Colon (tissue), 2 donors: ENCODE results near the gene KCNH5.

Experiments used
- FAIRE-seq: peaks from 2 replicates; lab custom pipeline; 2012; peaks lifted over from hg19 to GRCh38; lab: Jason Lieb, UNC
- donor health status: control.
- donor health status: control.

KCNH5 gene, protein sequence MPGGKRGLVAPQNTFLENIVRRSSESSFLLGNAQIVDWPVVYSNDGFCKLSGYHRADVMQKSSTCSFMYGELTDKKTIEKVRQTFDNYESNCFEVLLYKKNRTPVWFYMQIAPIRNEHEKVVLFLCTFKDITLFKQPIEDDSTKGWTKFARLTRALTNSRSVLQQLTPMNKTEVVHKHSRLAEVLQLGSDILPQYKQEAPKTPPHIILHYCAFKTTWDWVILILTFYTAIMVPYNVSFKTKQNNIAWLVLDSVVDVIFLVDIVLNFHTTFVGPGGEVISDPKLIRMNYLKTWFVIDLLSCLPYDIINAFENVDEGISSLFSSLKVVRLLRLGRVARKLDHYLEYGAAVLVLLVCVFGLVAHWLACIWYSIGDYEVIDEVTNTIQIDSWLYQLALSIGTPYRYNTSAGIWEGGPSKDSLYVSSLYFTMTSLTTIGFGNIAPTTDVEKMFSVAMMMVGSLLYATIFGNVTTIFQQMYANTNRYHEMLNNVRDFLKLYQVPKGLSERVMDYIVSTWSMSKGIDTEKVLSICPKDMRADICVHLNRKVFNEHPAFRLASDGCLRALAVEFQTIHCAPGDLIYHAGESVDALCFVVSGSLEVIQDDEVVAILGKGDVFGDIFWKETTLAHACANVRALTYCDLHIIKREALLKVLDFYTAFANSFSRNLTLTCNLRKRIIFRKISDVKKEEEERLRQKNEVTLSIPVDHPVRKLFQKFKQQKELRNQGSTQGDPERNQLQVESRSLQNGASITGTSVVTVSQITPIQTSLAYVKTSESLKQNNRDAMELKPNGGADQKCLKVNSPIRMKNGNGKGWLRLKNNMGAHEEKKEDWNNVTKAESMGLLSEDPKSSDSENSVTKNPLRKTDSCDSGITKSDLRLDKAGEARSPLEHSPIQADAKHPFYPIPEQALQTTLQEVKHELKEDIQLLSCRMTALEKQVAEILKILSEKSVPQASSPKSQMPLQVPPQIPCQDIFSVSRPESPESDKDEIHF

DNA sequence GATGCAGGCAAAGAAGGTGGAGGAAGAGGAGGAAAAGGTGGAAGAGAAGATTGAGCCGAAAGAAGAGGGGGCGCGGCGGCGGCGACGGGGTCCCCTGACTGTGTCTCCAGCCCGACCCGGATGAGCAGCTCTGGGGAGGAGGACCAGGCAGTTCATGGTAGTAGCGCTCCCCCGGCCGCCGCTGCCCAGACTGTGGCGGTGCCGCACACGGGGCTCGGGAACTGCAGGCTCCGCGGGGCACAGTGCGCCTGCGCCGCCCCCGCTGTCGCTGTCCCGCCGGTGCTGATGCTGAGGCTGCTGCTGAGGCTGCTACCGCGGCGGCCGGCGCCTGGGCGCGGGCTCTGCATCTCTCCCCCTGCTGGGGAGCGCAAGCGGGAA lies at the start of gene KCNH5:
Gene KCNH5 (minus strand): TSS at position 225 of the 378 bp plus-strand sequence. CDS start 272 bp downstream, outside the sequence.
- FAIRE-seq: no peak

DNA sequence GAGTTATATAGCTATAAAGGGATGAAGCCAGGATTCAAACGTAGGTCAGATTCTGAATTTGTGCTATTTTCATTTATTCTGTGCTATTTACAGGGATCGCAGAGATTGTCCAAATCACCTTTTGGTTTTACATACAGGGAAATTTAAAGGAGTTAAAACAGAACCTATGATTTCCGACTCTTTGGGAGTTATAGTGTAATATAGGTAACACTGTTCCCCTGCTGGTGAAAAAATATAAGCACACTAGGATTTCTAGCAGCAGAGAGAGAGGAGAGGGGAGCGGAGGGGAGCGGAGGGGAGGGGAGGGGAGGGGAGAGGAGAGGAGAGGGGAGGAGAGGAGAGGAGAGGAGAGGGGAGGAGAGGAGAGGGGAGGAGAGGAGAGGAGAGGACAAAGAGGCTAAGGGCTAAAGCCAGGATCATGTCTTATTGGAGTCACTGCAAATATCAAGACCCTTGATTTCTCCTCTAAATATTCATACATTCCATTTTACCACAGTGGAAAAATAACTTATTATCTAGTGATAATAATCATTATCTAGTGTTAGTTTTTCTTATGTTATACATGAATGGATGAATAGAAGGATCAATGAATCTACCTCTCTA lies 46.2 kb upstream of the KCNH5 start:
- FAIRE-seq: no peak

DNA sequence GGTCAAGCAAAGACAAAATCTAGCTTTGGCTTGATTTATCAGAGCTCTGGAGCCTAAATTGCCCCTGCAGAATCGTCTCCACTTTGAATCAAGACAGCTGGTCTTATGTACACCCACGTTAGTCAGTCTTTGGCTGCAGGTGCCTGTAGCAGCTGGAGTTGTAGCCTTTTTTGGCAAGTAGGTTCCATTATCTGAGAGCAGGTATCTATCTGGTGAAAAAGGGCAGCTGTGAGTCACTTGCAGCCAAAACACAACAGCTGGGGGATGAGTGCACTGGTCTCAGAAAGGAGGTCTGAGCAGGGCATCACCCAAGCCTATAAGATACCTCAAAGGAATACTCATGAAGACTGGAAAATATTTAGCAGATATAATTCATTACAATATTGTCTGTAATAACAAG lies 43.6 kb upstream of the KCNH5 start:
- FAIRE-seq: no peak

DNA sequence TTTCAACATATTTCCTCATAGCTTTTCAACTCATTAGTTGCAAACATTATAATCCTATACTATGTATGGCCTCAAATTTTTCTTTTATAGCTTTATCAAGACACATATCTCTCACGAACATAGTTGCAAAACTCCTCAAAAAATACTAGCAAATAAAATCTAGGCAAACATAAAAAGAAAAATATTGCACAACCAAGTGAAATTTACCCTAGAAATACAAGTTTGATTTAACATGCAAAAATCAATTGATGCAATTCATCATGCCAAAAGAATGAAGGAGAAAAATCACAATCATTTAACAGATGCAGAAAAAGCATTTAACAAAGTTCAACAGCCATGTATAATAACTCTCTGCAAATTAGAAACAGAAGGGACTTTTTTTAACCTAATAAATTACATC lies 33.3 kb upstream of the KCNH5 start:
- no peak for FAIRE-seq

DNA sequence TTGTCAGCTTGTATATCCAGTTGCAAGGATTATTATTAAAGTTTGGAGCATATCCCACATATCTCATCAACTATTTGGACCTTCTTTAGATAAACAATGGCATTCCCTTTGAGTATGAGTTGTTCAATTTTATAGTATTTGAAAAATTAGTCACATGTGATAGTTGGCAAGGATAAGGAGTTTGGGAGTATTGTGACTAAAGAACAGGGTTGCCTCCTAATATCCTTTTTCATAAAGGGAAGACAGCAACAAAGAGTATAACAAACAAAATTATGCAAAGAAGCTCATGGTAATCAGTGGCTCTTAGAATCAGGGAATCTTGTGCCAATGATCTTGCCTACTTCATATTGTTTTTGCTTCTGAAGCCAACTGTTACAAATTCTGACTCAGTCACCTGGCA lies 31.2 kb upstream of the KCNH5 start:
- no peak for FAIRE-seq

DNA sequence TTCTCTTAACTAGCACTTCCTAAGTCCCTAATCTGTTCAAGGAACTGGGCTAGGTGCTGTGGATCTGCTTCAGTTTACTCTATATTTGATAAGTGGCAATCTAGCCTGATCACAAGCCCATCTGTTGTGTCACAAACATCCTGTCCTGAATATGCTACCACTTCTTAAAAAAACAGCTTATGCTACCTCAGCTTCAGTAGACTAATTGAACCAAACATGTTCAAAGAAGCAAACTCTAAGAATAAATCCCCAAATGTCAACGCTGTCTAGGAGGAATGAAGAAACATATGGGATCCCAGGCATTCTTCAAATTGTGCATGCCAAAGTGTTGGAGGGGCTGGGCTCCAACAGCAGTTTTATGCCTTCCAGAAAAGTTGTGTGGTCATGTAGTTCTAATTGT lies 10.4 kb upstream of the KCNH5 start:
- no peak for FAIRE-seq

DNA sequence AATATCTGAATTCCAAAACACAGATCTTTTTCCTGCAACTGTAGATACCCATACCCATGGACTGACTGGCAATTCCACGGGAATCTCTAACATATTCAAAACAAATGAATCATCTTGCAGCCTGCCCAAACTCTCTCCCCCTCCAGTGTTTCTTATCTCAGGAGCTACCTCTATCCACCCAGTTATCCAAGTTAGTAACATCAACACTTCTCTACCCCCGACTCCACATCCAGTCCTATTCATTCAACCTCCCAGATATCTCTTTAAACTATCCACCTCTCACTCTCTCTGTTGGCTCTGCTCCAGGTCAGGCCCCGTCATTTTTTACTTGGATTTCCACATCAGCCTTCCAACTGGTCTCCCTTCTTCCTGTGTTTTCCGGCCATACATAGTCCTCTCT lies 6.7 kb upstream of the KCNH5 start:
- no peak for FAIRE-seq

DNA sequence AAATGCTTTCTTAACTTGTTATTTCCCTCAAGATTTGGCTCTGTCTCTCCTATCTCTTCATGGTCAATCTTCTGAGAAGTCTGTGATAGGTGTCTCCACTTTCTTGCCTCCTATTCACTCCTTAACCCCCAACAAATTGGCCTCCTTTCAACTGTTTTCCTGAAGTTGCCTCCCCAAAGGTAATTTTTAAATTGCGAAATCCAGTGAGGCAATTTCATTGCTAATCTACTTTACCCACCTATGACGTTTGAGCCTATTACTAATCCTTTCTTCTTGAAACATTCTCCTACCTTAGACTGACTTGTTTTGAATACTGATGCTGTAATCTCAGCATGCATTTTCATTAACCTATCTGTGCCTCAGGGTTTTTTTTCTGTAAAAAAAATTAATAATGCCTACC lies 6.0 kb upstream of the KCNH5 start:
- FAIRE-seq: no peak

DNA sequence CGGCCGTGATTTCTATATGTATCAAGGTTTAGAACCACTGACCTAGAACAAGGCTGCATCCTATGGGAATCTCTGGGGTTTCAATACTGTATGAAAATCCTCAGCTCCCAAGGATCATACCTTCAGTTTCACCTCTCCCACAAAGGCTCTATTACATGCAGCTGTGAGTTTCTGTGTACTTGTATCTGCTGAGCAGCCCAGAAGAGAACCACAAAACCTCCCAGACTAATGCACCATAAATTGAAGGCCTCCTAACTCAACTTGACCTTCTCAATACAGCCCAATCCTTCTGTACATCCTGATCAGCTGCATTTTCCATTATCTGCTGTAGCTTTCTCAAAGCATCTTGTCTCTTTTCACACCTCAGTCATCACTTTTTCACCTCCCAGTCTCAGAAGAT lies 5.4 kb upstream of the KCNH5 start:
- FAIRE-seq: no peak

DNA sequence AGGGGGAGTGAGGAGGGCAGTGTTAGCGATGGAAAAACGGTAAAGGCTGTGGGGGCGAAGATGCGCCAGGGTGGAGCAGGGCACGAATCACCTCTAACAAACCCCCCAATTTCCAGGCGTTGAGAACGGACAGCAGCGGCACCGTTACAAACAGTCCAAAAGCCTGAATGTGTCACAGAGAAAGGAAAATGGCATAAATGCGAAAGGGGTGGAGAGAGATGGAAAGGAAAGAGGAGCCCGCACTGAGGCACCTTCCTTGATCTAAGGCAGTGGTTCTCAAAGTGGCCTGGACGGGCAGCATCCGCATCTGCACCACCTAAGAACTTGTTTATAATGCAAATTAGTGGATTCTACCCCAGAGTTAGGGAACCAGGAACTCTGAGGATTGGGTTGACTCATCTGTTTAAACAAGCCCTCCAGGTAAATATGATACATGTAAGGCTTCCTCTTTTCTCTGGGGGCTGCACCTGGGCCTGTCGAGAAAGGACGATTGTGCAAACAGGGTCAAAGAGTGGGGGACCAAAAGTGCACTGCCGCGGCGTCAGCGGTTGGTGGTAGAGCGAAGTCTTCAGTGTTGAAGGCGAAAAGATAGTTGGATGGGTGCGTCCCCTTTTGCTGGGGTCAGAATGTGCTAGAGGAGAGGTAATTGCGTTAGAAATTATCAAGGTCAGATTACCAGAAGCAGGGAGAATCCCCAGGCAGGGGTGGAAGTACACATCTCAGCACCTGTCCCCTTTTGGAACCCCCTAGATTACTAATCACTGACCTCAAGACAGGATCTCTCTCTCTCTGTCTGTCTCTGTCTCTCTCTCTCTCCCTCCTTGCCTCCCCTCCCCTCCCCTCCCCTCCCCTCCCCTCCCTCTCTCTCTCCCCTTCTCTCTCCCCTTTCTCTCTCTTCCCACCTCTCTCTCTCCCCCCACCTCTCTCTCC lies 1.3 kb upstream of the KCNH5 start:
- no peak for FAIRE-seq

DNA sequence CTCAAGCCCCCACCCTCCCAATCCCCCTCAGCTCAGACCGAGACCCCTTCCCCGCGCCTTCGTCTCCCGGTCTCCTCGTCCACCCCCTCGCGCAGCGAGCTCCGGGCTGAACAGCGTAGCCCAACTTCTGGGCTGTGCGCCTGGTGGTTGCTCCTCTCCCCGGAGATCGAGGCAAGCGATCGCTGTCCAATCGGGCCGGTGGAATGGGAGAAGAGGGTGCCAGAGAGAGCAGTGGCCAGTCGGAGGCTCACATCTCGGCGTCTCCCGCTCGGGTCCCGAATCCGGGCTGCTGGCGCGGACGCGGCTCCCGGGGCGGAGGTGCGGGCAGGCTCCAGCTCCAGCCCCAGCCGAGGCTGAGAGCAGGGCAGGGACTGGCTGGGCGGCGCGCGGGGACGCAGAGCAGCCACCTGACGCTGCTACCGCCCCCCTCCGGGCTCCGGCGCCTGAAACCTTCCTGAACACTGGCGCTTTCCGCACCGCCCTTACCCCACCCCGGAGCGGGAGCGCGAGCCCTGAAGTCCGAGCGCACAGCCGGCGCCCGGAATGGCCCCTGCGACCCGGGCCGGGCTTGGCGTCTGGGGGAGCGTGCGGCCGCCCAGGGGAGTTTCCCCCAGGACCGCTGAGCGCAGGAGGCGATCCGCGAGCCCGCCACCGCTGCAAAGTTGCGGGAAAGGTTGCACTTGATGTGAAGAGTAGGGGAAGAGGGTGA lies 508 bp upstream of the KCNH5 start:
- FAIRE-seq: no peak

DNA sequence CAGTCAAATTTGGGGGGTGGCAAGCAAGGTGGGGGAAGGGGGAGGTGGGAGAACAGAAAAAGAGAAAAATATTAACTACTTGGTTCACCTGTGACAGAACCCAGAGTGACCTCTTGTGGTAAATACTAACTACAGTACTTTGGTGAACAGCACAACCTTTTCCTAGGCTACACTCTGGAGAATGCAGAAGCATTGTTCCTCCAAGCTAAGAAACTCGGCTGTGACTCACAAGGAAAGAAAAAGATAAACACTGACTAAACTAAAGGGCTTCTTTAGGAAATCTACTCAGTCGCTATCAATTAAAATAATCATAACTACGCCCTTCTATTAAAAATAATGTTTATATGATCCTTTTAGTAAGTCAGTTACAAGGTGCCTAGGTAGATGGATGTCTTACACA lies 5.4 kb downstream of the KCNH5 start:
- no peak for FAIRE-seq

DNA sequence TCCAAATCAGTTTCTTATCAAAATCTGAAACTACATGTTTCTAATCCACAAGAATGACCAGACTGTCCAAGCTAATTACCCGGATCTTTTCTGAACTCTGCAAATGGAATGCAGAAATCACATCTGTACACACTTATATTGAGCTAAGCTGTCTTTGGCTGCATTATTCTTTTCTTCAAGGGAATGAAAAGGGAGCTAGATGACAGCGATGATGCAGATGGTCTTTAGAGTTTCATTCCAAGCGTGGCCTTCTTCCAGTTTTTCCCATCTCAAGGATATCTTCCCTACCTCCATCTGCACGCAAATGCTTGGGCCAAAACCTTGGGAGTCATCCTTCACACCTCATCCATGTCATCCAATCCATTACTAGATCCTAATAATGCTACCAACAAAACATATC lies 12.6 kb downstream of the KCNH5 start:
- no peak for FAIRE-seq

DNA sequence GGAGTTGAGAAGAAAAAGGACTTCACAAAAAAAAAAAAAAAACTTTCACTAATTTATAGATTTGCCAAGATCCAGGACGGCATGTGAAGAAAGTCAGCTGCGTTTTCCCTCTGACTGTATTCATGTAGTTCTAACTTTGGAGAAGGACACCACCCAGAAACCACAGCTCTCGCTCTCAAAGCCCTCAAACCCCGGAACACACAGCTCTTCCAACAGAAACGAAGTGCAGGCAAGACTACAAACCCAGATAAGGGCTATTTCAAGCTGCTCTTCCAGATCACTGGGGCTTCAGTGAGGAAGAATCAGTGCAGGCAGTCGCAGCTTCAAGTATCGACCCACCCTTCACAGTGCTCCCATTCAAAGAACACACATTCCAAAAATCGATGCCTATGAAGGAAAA lies 13.2 kb downstream of the KCNH5 start:
- no peak for FAIRE-seq

DNA sequence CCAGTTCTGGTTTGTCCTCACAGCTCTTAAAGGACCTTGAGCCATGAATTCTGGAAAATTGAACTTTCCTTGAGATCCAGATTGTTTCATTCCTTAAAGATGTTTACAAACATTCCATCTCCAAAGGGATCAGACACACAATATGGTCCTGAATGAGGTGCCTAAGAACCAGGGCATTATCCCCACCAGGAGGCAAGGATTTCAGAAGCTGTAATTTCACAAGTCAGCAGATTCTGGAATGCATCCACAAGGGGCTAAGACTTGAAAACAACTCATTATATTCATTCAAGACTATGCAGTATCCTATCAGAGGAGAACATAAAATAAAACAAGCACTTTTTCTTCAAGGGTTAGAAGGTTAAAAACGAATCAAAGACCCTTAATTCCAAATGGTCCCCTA lies 15.1 kb downstream of the KCNH5 start:
- FAIRE-seq: no peak

DNA sequence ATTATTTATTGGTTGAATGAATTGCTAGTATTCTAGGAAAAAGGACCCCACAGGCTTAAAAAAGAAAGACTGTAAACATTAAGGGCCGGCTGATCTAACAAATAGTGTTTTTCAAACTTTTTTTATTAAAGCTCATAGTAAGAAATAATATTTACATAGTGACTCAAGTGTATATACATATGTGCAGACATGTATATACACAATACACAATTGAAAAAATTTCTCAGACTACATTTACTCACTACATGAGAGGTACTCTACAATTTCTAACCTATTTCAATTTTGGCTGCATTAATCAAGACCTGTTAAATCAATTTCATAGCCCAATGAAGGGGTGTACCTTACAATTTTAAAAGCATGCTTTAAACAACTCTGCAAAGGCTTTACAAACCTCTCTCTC lies 17.5 kb downstream of the KCNH5 start:
- no peak for FAIRE-seq

DNA sequence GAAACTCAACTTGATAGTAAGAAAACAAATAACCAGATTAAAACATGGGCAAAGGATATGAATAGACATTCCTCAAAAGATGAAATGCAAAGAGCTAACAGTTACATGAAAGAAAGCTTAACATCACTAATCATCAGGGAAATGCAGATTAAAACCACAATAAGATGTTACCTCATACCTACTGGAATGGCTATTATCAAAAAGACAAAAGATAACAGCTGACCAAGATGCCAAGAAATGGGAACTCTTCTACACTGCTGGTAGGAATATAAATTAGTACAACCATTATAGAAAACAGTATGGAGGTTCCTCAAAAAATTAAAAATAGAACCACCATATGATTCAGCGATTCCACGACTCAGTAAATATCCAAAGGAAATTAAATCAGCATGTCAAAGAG lies 18.8 kb downstream of the KCNH5 start:
- no peak for FAIRE-seq

DNA sequence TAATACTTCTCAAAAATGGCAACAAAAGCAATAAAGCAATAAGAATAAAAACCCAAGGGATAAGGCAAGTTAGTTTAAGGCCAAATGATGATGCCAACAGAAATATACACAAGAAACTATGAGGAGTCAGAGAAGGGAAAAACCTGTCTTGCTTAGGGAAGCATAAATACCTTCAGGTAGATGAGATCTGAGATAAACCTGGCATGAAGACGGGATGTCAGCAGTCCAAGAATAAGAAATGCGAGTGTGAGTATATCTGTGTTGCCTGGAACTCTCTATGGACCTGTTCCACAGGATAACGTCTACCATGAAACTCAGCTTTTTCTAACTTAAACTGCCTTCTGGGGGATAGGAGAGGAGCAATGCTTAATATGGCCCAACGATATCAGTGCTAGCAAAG lies 30.6 kb downstream of the KCNH5 start:
- no peak for FAIRE-seq

DNA sequence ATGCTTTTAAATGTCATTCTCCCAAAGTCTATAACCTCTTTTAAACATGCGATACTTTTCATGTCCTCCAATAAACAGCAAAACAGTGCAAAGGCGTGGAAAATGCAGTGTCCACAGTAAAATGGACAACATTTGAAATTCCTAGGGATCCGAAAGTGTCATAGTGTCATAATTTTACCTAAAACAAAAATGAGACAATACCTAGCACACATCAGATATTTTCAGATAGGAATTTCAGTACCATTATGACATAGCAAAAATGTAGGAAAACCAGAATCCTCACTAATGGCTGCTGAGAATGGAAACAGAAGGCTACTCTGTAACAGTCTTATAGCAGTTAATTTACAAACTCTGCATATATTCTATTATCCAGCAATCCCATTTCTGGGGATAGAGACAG lies 33.1 kb downstream of the KCNH5 start:
- FAIRE-seq: no peak

DNA sequence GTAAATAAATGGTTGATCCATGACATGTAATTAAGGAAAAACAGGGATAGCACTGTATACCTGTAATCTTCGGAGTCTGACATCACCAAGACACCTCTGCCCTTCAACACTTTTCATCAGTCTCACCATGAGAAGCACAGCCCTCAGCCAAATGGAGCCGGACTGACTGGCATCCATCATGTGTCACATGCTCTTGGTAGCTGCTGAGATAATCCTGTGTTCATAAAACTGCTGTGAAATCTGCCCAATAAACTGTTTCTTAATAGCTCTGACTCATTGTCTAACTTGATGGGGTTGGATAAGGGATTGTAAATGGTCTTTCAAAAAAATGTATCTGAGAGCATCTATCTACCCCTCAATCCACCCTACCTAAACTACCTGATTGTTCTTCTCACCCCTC lies 33.6 kb downstream of the KCNH5 start:
- no peak for FAIRE-seq

DNA sequence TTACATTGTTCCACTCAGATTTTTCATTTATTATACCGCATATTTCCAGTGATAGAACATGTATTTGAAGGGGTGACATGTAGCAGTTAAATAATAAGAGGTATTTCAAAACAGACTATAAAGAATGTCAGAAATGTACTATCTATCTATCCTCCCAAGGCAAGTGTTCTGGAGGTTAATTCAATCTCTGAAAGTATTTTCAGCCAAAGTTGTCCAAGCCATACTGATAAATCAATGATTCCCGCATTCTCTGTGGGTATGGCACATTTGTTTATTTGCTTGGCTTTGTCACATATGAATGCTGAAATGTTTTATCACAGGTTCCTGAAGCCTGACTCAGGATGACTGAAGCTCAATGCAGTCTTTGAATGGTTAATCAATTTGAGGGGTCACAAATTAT lies 35.8 kb downstream of the KCNH5 start:
- no peak for FAIRE-seq
